ENCODE results near the gene MBNL3.

- TF ChIP-seq CTCF (conservative IDR thresholded peaks at IDR 0.05; ENCODE audit: low read depth, low read length) (no peak), EZH2 (IDR thresholded peaks at IDR 0.05; ENCODE audit: borderline replicate concordance, low read depth, low read length, poor library complexity, severe bottlenecking) (no peak)
Measured at GRCh38 chrX:132483488-132483887, 5.3 kb downstream of the MBNL3 start.
